ENCODE results near the gene FAM25A.
"Not testable (repeated sequence)": the region's sequence is repeated elsewhere in the genome, so short reads cannot be mapped to it uniquely, and the experiment has no call there.

Gene FAM25A

GRCh38 chr10:87014986-87015716, 4.9 kb upstream of the FAM25A start:
- not testable (repeated sequence) for DNase-seq

DNA sequence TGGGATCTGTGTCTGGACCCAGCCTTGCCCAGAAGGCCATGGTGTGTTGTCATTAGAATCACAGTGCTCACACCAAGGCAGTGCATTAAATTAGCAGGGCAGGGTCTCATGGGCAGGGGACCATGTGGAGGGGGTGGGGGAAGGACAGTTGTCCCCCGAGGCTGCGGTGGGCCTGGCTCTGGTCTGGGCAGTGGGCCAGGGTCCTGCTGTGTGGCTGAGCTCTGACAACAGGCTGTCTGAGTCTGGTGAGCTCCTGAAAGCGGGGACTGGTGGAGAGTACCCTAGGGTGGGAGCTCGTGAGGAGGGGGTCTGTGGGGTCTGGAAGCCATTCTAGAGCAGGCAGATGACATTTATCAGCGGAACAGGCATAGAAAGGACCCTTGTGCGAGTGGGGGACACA, 2.0 kb upstream of the FAM25A start:
- DNase-seq, result not testable (repeated sequence)

- DNase-seq, result not testable (repeated sequence)
Measured at GRCh38 chr10:87019066-87019465, 1.0 kb upstream of the FAM25A start.

DNA sequence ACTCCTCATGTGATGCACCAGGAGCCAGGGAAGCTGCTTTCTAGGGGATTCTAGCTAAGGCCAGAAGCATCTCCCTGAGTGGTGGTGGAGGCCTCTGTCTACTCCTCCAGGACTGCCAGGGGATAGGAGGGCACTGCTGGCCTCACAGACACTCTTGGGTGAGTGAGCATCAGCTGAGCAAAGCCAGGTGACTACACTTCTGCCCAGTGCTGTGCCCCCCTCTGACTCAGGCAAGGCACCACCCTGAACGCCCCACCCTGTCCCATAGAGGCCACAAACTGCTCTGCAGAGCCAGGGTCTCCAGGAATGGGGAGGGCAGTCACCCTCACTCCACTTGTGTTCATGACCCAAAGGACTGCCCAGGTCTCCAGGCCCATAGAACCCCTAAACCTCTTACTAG, 590 bp upstream of the FAM25A start:
- not testable (repeated sequence) for DNase-seq

GRCh38 chr10:87025285-87025958, 5.3 kb downstream of the FAM25A start:
- DNase-seq, result peak; percentile 74

- not testable (repeated sequence) for DNase-seq
Measured at GRCh38 chr10:87026747-87027508, 6.8 kb downstream of the FAM25A start.

DNA sequence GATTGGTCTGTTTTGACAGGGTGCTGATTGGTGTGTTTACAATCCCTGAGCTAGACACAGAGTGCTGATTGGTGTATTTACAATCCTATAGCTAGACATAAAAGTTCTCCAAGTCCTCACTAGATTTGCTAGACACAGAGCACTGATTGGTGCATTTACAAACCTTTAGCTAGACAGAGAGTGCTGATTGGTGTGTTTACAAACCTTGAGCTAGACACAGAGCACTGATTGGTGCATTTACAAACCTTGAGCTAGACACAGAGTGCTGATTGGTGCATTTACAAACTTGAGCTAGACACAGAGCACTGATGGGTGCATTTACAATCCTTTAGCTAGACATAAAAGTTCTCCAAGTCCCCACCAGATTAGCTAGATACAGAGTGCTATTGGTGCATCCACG, 10.3 kb downstream of the FAM25A start:
- DNase-seq, result not testable (repeated sequence)

- no peak for DNase-seq
Measured at GRCh38 chr10:87030912-87031635, 11.0 kb downstream of the FAM25A start.

GRCh38 chr10:87036623-87037022, 16.5 kb downstream of the FAM25A start:
- no peak for DNase-seq

DNA sequence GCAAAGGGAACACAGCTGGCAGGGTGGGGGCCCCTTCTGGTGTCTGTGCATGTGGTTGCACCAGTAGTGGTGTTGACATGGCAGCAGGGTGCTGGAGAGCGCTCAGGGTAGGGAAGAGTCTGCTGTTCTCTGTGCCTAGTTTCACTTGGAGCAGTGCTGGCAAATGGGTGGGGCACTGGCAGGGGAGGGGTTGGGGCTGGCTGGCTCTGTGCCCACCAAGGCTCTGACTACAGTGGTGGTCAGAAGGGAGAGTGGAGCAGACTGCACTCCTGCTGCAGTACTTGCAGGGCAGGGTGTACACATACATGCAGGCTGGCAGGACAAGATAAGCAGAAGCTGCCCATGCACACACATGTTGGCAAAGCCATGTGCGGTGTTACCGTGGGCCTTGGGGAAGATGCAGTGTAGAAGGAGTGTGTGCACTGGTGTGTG, 18.2 kb downstream of the FAM25A start:
- no peak for DNase-seq

DNA sequence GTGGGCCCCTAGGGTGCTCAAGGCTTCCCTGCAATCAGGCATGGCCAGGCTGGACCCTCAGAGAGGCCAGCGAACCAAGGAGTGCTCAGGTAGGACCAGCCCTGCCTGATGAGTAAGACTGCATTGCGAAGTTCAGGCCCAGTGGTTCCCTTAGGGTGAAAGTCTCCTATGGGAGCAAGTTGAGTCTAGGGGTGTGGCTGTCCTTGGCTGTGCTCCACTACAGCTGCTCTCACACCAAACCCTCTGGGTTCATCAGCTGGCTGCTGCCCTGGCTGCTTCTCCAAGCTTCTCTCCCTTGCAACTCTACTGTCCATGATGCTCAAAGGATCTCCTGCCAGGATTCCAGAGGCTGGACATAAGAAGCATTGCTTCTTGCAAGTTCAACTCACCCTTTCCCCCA, 18.7 kb downstream of the FAM25A start:
- DNase-seq, result no peak

- not testable (repeated sequence) for DNase-seq
Measured at GRCh38 chr10:87043579-87043978, 23.5 kb downstream of the FAM25A start.

GRCh38 chr10:87045434-87045938, 25.4 kb downstream of the FAM25A start:
- DNase-seq, result no peak

DNA sequence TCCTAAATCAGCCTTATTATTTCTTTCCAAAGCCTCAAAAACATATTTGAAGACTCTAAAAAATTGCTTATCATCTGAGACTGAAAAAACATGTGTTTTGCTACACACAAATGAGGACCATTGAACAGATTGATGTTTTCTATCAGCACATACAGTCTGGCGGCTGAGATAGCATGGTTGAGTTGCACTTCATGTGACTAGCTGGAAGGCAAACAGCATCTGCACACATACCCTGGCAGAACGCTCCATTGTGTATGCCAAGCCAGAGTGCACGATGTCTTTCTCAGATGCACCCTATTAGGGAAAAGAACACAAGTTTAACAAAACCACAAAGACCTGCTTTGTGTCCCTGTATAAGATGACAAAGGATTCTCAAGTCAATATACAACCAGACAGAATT, 33.0 kb downstream of the FAM25A start:
- DNase-seq, result no peak

GRCh38 chr10:87053577-87054181, 33.6 kb downstream of the FAM25A start:
- DNase-seq, result no peak

- no peak for DNase-seq
Measured at GRCh38 chr10:87054373-87055295, 34.5 kb downstream of the FAM25A start.

DNA sequence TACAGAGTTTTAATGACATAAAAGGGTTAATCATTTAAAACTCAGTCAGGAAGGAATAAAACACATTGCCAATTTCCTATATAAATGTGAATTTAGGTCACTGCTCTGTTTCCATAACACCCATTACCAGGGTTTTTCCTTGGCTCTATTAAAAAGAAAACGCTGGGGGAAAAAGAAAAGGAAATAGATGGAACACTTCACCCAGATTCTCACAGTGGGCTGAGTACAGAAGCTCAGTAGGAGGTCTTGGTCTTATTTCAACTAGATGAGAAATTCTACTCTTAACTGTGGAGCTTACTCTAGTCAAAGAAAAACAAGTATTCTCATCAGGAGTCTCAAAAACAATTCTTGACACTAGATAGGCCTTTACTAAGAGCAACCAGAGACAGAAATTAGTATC, 38.1 kb downstream of the FAM25A start:
- no peak for DNase-seq

DNA sequence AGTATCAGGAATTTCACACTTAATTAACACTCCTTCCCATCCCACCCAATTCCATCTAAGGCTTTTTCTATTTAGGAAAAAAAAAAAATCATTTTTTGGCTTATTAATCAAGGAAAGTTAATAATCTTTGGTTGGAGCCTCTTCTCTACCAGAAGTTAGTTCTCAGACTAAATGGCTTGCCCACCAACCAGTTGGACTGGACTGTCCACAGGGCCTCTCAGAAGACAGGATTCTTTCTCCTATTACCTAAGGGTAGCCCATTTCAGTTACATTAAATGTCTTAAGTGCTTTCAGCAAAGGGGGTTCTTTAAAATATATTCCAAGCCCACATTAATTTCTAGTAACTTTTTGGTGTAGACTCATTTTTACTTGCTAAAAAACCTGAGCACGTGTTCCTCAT, 39.3 kb downstream of the FAM25A start:
- DNase-seq, result no peak

GRCh38 chr10:87060280-87060928, 40.3 kb downstream of the FAM25A start:
- no peak for DNase-seq

- DNase-seq, result no peak
Measured at GRCh38 chr10:87064651-87065050, 44.6 kb downstream of the FAM25A start.

- DNase-seq, result no peak
Measured at GRCh38 chr10:87066178-87066577, 46.1 kb downstream of the FAM25A start.
